Astrocyte (in vitro differentiated cells and primary cell): Measurements from ENCODE around the gene RASL10B.

Experiments
- CTCF ChIP-seq: IDR thresholded peaks from 2 replicates; pipeline ENCODE4 v1.5.1; 2011; ENCODE audit warnings: low read depth, mild to moderate bottlenecking, inconsistent platforms, low read length, moderate library complexity; ENCODE audit not compliant: insufficient read depth
- EZH2 ChIP-seq: IDR thresholded peaks from 2 replicates; pipeline ENCODE4 v1.6.1; 2012; ENCODE audit warnings: mild to moderate bottlenecking, low read length, inconsistent platforms; ENCODE audit not compliant: insufficient read depth

DNA sequence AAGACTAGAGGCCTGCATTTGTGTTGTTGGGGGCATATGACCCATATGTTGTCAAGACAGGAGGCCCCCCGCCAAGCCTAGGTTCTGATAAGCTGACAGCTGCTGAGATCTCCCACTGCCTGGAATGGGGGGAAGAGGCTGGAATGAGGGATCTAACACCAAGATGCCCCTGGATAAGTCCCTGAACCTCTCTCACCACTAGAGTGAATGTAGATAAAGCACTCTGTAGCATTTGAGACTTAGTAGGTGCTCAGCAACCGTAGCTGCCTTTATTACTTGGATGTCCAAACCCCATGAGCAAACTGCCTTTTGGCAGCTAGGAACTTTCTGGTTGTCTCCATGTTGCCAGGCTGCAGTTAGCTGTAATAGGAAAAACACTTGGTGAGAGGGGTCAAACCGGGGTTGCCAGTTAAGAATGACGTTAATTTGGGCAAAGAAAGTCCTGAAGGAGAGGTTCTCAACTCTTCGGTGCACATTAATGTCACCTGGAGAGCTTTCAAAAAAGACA, 4.4 kb upstream of the RASL10B start:
- TF ChIP-seq CTCF (no peak), EZH2 (no peak)
